NB4 (cell line): Measurements from ENCODE around the gene TMEM185B.

Source experiments
- DNase-seq: peaks from one replicate; pipeline ENCODE4 v3.0.0; 2010; ENCODE audit warnings: low read depth
- H3K4me3 ChIP-seq: one replicate; pipeline ENCODE4 v1.5.1; 2011; ENCODE audit warnings: mild to moderate bottlenecking, low read depth, low read length, moderate library complexity
- MYC ChIP-seq: IDR thresholded peaks from 2 replicates; pipeline ENCODE4 v1.6.1; 2011; ENCODE audit warnings: low read depth, low read length
- POLR2A ChIP-seq: IDR thresholded peaks from 2 replicates; pipeline ENCODE4 v1.6.1; 2011; ENCODE audit warnings: mild to moderate bottlenecking; ENCODE audit not compliant: insufficient read length; ENCODE audit errors: extremely low read depth
- TF ChIP-seq, protein P1 (sequence below): IDR thresholded peaks from one replicate; pipeline ENCODE4 v1.5.1; 2012; ENCODE audit warnings: low read depth, low read length
- TF ChIP-seq, protein P2 (sequence below): IDR thresholded peaks from 2 replicates; pipeline ENCODE4 v1.6.1; 2011; ENCODE audit warnings: low read depth, low read length

The TMEM185B gene

DNA sequence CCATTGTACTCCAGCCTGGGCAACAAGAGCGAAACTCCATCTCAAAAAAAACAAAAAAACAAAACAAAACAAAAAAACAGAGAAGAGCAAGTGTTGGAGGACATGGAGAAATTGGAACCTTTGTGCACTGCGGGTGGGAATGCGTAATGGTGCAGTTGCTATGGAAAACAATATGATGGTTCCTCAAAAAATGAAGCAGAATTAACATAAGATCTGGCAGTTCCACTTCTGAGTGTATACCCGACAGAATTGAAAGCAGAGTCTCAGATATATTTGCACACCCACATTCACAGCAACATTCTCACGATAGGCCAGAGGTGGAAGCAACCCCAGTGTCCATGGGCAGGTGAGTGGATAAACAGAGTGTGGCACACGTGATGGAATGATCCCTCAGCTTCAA lies 18.5 kb upstream of the TMEM185B start:
- DNase-seq = no peak
- TF ChIP-seq, protein P1, sequence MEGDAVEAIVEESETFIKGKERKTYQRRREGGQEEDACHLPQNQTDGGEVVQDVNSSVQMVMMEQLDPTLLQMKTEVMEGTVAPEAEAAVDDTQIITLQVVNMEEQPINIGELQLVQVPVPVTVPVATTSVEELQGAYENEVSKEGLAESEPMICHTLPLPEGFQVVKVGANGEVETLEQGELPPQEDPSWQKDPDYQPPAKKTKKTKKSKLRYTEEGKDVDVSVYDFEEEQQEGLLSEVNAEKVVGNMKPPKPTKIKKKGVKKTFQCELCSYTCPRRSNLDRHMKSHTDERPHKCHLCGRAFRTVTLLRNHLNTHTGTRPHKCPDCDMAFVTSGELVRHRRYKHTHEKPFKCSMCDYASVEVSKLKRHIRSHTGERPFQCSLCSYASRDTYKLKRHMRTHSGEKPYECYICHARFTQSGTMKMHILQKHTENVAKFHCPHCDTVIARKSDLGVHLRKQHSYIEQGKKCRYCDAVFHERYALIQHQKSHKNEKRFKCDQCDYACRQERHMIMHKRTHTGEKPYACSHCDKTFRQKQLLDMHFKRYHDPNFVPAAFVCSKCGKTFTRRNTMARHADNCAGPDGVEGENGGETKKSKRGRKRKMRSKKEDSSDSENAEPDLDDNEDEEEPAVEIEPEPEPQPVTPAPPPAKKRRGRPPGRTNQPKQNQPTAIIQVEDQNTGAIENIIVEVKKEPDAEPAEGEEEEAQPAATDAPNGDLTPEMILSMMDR = no peak
- TF ChIP-seq POLR2A = no peak
- TF ChIP-seq, protein P2, sequence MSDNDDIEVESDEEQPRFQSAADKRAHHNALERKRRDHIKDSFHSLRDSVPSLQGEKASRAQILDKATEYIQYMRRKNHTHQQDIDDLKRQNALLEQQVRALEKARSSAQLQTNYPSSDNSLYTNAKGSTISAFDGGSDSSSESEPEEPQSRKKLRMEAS = no peak
- TF ChIP-seq MYC = no peak
- no peak overlapping the region for H3K4me3 ChIP-seq

DNA sequence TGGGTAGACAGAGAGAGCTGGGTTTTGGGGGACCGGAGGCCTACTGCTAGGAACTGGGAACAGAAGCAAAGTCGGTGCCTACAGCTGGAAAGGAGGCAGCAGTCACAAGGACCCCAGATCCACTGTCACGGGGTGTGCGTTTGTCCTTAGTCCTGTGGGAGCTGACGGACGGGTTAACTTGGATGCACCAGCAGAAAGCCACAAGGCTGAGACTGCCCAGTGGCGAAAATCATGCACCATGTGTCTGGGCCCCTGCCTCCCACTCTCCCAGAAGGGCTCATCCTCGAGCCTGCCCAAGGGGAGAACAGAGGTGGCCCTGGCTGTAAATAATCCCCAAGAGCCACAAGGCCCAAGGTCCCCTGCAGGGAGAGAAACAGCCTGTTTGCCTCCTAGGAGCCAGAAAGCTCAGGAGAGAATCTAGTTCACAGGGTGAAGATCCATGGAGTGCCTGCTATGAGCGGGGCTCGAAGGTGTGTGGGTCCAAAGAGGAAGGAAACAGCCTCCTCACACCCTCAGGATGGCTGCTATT lies 17.8 kb upstream of the TMEM185B start:
- no peak overlapping the region for H3K4me3 ChIP-seq
- TF ChIP-seq POLR2A (no peak), MYC (no peak)
- TF ChIP-seq, protein P1 = no peak
- TF ChIP-seq, protein P2 = no peak
- DNase-seq = no peak

DNA sequence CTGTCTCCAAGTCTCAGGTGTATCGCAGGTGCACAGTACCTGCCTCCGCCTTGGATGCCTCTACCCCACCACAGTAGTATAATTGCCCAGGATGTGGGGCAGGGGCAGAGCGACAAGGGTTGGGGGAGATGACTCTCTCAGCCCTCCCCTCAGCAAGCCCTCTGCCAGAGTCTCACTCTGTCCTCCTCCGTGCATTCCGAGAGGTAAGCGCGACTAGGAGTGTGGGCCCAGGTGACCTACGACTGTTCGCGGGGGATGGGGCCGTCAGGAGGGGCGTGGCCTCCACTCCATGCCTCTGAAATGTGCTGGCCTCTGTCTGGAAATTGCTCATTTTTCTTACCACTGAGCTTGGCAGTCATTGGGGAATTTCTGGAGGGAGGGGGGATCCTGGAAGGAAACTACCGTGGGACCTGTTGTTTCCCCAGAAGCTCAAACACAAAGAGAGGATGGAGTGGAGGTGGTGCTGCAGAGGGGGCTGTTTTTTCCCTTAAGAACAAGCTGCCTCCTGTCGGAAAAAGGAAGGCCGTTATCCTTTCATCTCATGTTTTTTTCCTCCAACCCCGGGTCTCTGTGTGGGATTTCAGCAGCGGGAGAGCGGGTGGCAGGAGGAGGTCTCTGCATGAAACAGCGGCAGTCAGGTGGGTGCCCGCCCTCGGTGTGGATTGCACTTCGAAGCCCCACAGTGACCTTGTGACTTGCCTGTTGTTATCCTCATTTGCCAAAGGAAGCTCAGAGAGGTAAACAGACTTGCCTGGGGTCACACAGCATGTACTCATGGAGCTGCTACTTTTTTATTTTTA lies 16.5 kb upstream of the TMEM185B start:
- no peak overlapping the region for H3K4me3 ChIP-seq
- TF ChIP-seq, protein P2 = no peak
- TF ChIP-seq MYC (no peak), POLR2A (no peak)
- TF ChIP-seq, protein P1 = no peak
- no peak for DNase-seq

DNA sequence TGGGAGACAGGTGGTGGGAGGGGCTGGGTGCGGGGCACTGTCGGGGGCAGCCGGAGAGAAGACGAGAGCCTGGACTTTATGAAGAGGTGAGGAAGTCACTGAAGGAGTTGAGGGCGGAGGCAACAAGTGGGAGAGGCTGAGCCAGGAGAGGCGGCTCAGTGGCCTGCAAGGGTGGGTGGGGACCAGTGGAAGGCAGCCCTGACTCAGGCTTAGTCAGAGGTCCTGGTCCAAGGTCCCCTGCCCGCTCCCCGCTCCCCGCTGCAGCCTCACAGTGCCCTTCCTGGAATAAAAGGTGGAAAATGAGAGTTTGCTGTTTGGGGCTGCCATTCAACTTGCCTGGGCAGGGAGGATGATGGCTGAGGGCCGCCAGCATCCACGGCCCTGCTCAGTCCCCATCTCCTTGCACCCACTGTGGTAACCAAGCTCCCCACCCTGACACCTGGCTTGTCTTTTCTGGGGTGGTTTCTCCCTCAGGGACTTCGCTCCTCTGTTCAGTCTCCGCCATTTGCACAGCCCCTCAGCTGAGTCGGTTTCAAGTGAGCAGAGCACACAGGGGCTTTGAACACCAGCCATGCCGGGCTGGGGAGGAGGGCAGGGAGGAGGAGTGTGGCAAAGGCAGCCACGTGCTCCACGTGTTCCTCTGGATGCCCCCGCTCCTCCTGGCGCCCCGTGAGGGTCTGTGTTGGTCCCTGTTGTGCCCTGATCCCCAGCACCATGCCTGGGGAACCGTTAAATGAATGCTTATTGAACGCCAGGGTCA lies 15.7 kb upstream of the TMEM185B start:
- DNase-seq = no peak
- TF ChIP-seq, protein P1 = no peak
- TF ChIP-seq MYC (no peak), POLR2A (no peak)
- H3K4me3 ChIP-seq = no peak overlapping the region

DNA sequence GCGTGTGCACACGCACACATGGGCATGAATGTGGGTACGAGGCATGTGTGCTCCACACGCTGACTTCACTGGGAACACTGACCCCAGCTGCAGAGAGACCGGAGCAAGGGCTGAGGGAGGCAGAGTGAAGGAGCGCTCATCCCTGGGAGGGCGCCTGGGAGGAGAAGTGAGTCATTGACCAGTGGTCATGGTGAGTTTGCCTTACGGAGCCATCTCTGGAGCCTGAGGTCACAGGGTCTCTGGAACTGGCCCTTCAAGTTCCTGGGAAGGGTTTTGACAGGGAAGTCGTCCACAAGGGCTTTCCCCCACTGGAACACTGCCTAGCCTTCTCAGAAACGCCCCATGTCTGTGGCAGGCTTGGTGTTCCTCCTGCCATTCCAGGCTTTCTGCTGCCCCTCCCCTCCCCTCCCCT lies 14.3 kb upstream of the TMEM185B start:
- TF ChIP-seq, protein P1 = no peak
- TF ChIP-seq, protein P2 = no peak
- TF ChIP-seq MYC = no peak
- no peak for TF ChIP-seq POLR2A
- no peak for DNase-seq

More for the DNA sequence above, 14.3 kb upstream of the TMEM185B start:
- no peak overlapping the region for H3K4me3 ChIP-seq
